ENCODE measurements around the gene THAP3.

Gene THAP3

GRCh38 chr1:6580593-6581409, 43.9 kb upstream of the THAP3 start:
- TF ChIP-seq CTCF (IDR thresholded peaks at IDR 0.05; ENCODE audit: low read depth, low read length) = peak; percentile 13
- DNase-seq (ENCODE audit: low read depth in 2 of 2) = peak in 1 of 2 donors; percentile 19
- peak overlapping the region; percentile 80 to 91 for H3K4me3 ChIP-seq (replicated peaks in 1 of 2; ENCODE audit: low read depth in 2 of 2, low read length in 2 of 2)

- peak in 1 of 2 donors; percentile 28 for DNase-seq (ENCODE audit: low read depth in 2 of 2)
- TF ChIP-seq CTCF (IDR thresholded peaks at IDR 0.05; ENCODE audit: low read depth, low read length) = no peak
- no peak overlapping the region for H3K4me3 ChIP-seq (replicated peaks in 1 of 2; ENCODE audit: low read depth in 2 of 2, low read length in 2 of 2)
Measured at GRCh38 chr1:6581561-6582305, 42.9 kb upstream of the THAP3 start.

GRCh38 chr1:6582370-6582769, 42.3 kb upstream of the THAP3 start:
- no peak for DNase-seq (ENCODE audit: low read depth in 2 of 2)
- no peak for TF ChIP-seq CTCF (IDR thresholded peaks at IDR 0.05; ENCODE audit: low read depth, low read length)
- H3K4me3 ChIP-seq (replicated peaks in 1 of 2; ENCODE audit: low read depth in 2 of 2, low read length in 2 of 2) = no peak overlapping the region

GRCh38 chr1:6584126-6585080, 40.3 kb upstream of the THAP3 start:
- DNase-seq (ENCODE audit: low read depth in 2 of 2) = no peak
- TF ChIP-seq CTCF (IDR thresholded peaks at IDR 0.05; ENCODE audit: low read depth, low read length) = no peak
- no peak overlapping the region for H3K4me3 ChIP-seq (replicated peaks in 1 of 2; ENCODE audit: low read depth in 2 of 2, low read length in 2 of 2)

- no peak for DNase-seq (ENCODE audit: low read depth in 2 of 2)
- H3K4me3 ChIP-seq (replicated peaks in 1 of 2; ENCODE audit: low read depth in 2 of 2, low read length in 2 of 2) = no peak overlapping the region
- no peak for TF ChIP-seq CTCF (IDR thresholded peaks at IDR 0.05; ENCODE audit: low read depth, low read length)
Measured at GRCh38 chr1:6585081-6585722, 39.5 kb upstream of the THAP3 start.

GRCh38 chr1:6585841-6586240, 38.8 kb upstream of the THAP3 start:
- H3K4me3 ChIP-seq (replicated peaks in 1 of 2; ENCODE audit: low read depth in 2 of 2, low read length in 2 of 2) = no peak overlapping the region
- DNase-seq (ENCODE audit: low read depth in 2 of 2) = no peak
- TF ChIP-seq CTCF (IDR thresholded peaks at IDR 0.05; ENCODE audit: low read depth, low read length) = no peak
